SU-DHL-6 (cell line): ENCODE data around the gene FAM120B.

Experiments used
- H2AFZ ChIP-seq: fragments of 200-600 bp; sonication (generic); 2 replicates; pipeline ENCODE4 v1.6.1; 2014; ENCODE audit warnings: low read depth, mild to moderate bottlenecking, moderate library complexity, mixed read lengths, antibody characterized with exemption, low read length; ENCODE audit not compliant: severe bottlenecking
- H3F3A ChIP-seq: fragments of 200-600 bp; shearing (Covaris generic); 2 replicates; pipeline ENCODE4 v1.6.0; 2016; ENCODE audit warnings: antibody characterized with exemption, mild to moderate bottlenecking; ENCODE audit not compliant: insufficient read depth
- H3K27ac ChIP-seq: fragments of 200-600 bp; sonication (generic); 2 replicates; pipeline ENCODE4 v1.5.1; 2016; ENCODE audit warnings: low read depth, mild to moderate bottlenecking, low read length, moderate library complexity, mixed read lengths
- H3K27me3 ChIP-seq: fragments of 200-600 bp; sonication (generic), shearing (Covaris generic); 2 replicates; pipeline ENCODE4 v1.6.0; 2014; ENCODE audit warnings: mild to moderate bottlenecking, low read length
- H3K36me3 ChIP-seq: fragments of 200-600 bp; sonication (generic); 2 replicates; pipeline ENCODE4 v1.6.1; 2014; ENCODE audit warnings: mild to moderate bottlenecking, low read length, mixed read lengths
- H3K4me2 ChIP-seq: fragments of 300-600, 200-600 bp; shearing (Covaris generic), sonication (generic); 2 replicates; pipeline ENCODE4 v1.6.0; 2014; ENCODE audit warnings: low read length, low read depth, mild to moderate bottlenecking; ENCODE audit not compliant: poor library complexity, severe bottlenecking
- H3K4me3 ChIP-seq: fragments of 200-600 bp; sonication (generic); 2 replicates; pipeline ENCODE4 v1.5.1; 2014; ENCODE audit warnings: antibody characterized with exemption, low read length, mild to moderate bottlenecking, mixed read lengths; ENCODE audit not compliant: insufficient read depth, poor library complexity, severe bottlenecking
- H3K79me2 ChIP-seq: fragments of 200-600 bp; sonication (generic); 2 replicates; pipeline ENCODE4 v1.6.1; 2014; ENCODE audit warnings: mild to moderate bottlenecking, low read length, moderate library complexity; ENCODE audit not compliant: insufficient read depth
- H3K9ac ChIP-seq: fragments of 200-600 bp; sonication (generic); 2 replicates; pipeline ENCODE4 v1.7.0; 2014; ENCODE audit warnings: mild to moderate bottlenecking, low read length
- H3K9me2 ChIP-seq: fragments of 200-600 bp; sonication (generic); replicated peaks from 2 replicates; pipeline ENCODE4 v1.6.1; 2014; ENCODE audit warnings: low read length; ENCODE audit not compliant: insufficient read depth
- H3K9me3 ChIP-seq: fragments of 200-600 bp; sonication (generic); 2 replicates; pipeline ENCODE4 v1.6.1; 2014; ENCODE audit warnings: low read length, mixed read lengths; ENCODE audit not compliant: insufficient read depth
- H4K20me1 ChIP-seq: fragments of 200-600 bp; sonication (generic); 2 replicates; pipeline ENCODE4 v1.6.1; 2014; ENCODE audit warnings: low read depth, mild to moderate bottlenecking, antibody characterized with exemption, low read length, moderate library complexity, mixed read lengths
- EZH2phosphoT487 ChIP-seq: fragments of 200-600 bp; sonication (generic), shearing (Covaris generic); conservative IDR thresholded peaks from 2 replicates; pipeline ENCODE4 v1.6.1; 2018; ENCODE audit warnings: mild to moderate bottlenecking, antibody characterized with exemption, low read length, moderate library complexity, mixed read lengths
- TF ChIP-seq, protein P1 (sequence below): fragments of 200-600 bp; sonication (generic); IDR thresholded peaks from one replicate; pipeline ENCODE4 v1.5.1; 2017; ENCODE audit warnings: antibody characterized with exemption, mild to moderate bottlenecking, low read length, moderate library complexity; ENCODE audit not compliant: insufficient read depth, poor library complexity, severe bottlenecking

The FAM120B gene

DNA sequence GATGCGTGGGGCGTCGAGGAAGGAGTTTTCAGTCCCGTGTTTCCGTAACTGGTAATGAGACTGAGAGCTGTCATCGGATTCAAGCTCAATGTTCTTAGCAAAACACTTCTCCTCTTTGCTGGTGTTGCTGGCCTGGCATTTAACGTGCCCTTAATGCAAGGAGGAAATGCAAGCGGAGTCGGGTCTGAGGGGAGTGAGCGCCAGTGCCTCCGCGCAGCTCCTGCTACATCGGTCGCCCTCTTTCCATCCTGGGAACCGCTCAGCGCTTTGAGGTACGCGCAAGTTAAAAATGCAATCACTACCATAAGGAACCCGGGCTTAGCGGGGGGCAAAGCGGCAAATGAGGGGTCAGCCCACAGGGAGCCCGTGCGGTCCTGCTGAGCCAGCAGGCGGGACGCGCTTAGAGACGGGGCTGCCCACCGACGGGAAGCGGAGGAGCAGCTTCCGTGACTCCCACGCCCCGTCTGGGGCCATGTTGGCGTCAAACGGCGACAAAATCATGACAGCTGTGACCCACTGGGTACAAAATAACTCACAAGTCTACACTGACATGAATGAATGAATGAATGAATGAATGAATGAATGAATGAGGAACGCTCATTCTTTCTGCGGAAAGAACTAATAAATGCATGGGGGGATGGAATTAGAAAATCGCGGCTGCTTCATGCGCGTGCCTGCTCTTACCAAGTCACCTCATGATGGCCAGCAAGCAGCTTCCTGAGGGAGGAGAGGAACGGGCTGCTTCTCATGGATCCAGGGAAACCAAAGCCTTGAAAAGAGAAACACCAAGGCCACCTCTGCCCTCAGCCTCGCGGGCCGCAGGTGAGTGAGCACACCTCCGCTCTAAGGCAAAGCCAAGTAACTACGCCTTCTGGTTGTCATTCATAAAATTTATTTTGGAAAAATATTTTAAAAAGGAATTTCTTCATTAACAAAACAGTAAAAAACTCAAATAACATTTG is 24.9 kb upstream of the FAM120B start:
- no peak overlapping the region for H3K4me3 ChIP-seq
- H3K27ac ChIP-seq, result no peak overlapping the region

DNA sequence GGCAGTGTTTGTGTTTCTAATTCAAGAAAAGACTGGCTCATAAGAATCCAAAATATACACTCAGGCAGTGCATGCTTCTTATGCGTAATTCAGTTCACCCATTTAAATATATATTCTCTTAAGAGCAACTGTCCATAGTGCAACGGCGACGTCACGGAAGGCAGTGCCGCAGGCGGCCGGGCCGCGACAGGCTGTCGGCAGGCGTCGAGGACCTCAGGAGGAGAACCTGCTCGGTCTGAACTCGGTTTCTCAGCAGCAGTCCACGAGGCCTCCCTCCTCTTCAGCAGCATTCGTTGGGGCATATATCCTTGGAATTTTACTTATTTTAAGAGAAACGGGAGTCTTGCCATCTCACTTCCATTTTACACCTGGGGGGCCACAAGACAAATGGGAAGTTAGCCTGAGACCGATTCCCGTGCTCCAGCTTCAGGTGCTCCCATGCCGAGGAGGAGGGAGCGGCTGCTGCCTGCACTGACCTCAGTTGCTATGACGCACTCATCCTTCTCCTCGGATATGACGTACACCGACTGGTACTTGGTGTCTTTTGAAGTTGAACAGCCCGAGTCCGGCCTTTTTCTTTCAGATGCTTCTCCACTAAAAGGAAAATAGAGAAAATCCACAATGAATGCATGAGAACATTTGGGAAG is 23.9 kb upstream of the FAM120B start:
- Histone ChIP-seq H3K4me2 (no peak overlapping the region), H3K9me3 (no peaks in the 10 kb centered on the region), H3K27ac (no peak overlapping the region), H3F3A (no peaks in the 10 kb centered on the region; the same call in 1 of the 2 replicates), H4K20me1 (no peaks in the 10 kb centered on the region), H3K36me3 (no peaks in the 10 kb centered on the region), H3K9me2 (no peaks in the 10 kb centered on the region), H3K9ac (no peak overlapping the region), H3K27me3 (no peaks in the 10 kb centered on the region), H3K4me3 (no peak overlapping the region), H3K79me2 (no peaks in the 10 kb centered on the region), H2AFZ (no peak overlapping the region)
- TF ChIP-seq EZH2phosphoT487, result no peak
- TF ChIP-seq, protein P1, sequence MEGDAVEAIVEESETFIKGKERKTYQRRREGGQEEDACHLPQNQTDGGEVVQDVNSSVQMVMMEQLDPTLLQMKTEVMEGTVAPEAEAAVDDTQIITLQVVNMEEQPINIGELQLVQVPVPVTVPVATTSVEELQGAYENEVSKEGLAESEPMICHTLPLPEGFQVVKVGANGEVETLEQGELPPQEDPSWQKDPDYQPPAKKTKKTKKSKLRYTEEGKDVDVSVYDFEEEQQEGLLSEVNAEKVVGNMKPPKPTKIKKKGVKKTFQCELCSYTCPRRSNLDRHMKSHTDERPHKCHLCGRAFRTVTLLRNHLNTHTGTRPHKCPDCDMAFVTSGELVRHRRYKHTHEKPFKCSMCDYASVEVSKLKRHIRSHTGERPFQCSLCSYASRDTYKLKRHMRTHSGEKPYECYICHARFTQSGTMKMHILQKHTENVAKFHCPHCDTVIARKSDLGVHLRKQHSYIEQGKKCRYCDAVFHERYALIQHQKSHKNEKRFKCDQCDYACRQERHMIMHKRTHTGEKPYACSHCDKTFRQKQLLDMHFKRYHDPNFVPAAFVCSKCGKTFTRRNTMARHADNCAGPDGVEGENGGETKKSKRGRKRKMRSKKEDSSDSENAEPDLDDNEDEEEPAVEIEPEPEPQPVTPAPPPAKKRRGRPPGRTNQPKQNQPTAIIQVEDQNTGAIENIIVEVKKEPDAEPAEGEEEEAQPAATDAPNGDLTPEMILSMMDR, result no peak

More for the DNA sequence above, 24.9 kb upstream of the FAM120B start:
- H3F3A ChIP-seq, result no peaks in the 10 kb centered on the region; the same call in 1 of the 2 replicates
- H4K20me1 ChIP-seq, result no peaks in the 10 kb centered on the region
- H3K9me3 ChIP-seq, result no peaks in the 10 kb centered on the region
- no peaks in the 10 kb centered on the region for H3K36me3 ChIP-seq
- H3K9ac ChIP-seq, result no peak overlapping the region
- no peak overlapping the region for H2AFZ ChIP-seq
- H3K79me2 ChIP-seq, result no peaks in the 10 kb centered on the region
- H3K4me2 ChIP-seq, result no peak overlapping the region
- no peaks in the 10 kb centered on the region for H3K9me2 ChIP-seq
- TF ChIP-seq, protein P1, result no peak
- TF ChIP-seq EZH2phosphoT487, result no peak
- H3K27me3 ChIP-seq, result no peaks in the 10 kb centered on the region

DNA sequence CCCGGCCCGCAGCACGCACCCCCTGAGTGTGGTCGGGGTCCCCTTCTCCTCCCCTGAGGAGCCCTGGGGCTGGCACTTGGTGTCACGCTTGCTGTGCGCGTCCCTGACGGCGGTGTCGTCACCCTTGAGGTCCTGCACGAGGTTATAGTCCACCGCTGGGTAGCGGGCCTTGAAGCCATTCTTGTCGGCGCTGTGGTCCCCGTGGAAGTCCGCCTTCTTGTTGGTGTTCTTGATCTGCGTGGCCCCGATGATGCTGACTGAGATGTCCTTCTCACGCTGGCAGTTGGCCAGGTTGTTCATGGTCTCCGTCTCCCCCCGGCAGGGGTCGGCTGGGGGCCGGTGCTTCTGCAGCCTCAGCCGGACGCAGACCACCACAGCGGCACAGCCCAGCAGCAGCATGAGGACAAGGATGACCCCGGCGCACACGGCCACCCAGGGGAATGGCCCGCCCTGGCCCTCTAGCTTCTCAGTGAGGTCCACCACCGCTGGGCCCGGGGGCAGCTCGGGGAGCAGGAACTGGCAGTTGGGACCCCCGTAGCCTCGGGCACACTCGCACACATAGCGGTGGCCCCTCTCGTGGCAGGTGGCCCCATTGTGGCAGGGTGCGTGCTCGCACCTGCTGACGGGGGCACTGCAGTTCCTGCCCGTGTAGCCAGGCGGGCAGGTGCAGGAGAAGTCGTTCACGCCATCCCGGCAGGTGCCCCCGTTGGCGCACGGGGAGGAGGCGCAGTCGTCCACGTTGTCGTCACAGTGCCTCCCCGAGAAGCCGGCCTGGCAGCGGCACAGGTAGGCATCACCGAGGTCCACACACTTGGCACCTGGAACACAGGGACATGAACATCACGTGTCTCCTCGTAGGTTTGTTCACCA is 23.1 kb upstream of the FAM120B start:
- H3K36me3 ChIP-seq, result no peaks in the 10 kb centered on the region
- no peaks in the 10 kb centered on the region for H3K9me2 ChIP-seq
- H3K4me2 ChIP-seq, result no peak overlapping the region
- no peak overlapping the region for H2AFZ ChIP-seq
- TF ChIP-seq, protein P1, result no peak
- no peak for TF ChIP-seq EZH2phosphoT487
- H3K27ac ChIP-seq, result no peak overlapping the region
- H3K27me3 ChIP-seq, result no peaks in the 10 kb centered on the region
- no peaks in the 10 kb centered on the region for H3K79me2 ChIP-seq
- no peaks in the 10 kb centered on the region for H4K20me1 ChIP-seq
- H3K9me3 ChIP-seq, result no peaks in the 10 kb centered on the region
- H3K4me3 ChIP-seq, result no peak overlapping the region
- no peaks in the 10 kb centered on the region; the same call in 1 of the 2 replicates for H3F3A ChIP-seq
- H3K9ac ChIP-seq, result no peak overlapping the region
